ENCODE data around the gene LRCH2. TPM values are rescaled to one million over a fixed set of nuclear protein-coding genes. Genes with fewer than 3 reads are reported as not detected.

LRCH2 gene
- total RNA-seq (2014; rRNA removed; shearing (Covaris generic)) = 2.3 and 3.0 TPM in 2 replicates
- polyA plus RNA-seq (2015; cell fraction: cytosol; rRNA removed) = 2.3 and 2.4 TPM in 2 replicates
- 3.4 and 3.8 TPM in 2 replicates for polyA plus RNA-seq (2015; cell fraction: nucleus; rRNA removed)

- in situ Hi-C loops (cut with HindIII; ENCODE audit: low pct_unique_long_range_greater_than_20kb, low sequenced_read_pairs) = no loop called here
Measured at GRCh38 chrX:115233497-115234455, at the start of gene LRCH2. Gene LRCH2, minus strand, starts transcription at chrX:115234096. Its CDS starts 55 bp downstream, at chrX:115234041.

GRCh38 chrX:115269051-115269683 lies 35.3 kb upstream of the LRCH2 start:
- DNase-seq (ENCODE audit: low read depth, low spot score) = no peak
- in situ Hi-C loops (cut with HindIII; ENCODE audit: low pct_unique_long_range_greater_than_20kb, low sequenced_read_pairs) = no loop called here

More at GRCh38 chrX:115233497-115234455, at the start of gene LRCH2:
- peak; percentile 45 for DNase-seq (ENCODE audit: low read depth, low spot score)

GRCh38 chrX:115268421-115268820 lies 34.5 kb upstream of the LRCH2 start:
- in situ Hi-C loops (cut with HindIII; ENCODE audit: low pct_unique_long_range_greater_than_20kb, low sequenced_read_pairs) = no loop called here
- DNase-seq (ENCODE audit: low read depth, low spot score) = peak; percentile 30

- no peak for DNase-seq (ENCODE audit: low read depth, low spot score)
- in situ Hi-C loops (cut with HindIII; ENCODE audit: low pct_unique_long_range_greater_than_20kb, low sequenced_read_pairs) = no loop called here
Measured at GRCh38 chrX:115266300-115266699, 32.4 kb upstream of the LRCH2 start.

GRCh38 chrX:115264009-115264408 lies 30.1 kb upstream of the LRCH2 start:
- in situ Hi-C loops (cut with HindIII; ENCODE audit: low pct_unique_long_range_greater_than_20kb, low sequenced_read_pairs) = no loop called here
- no peak for DNase-seq (ENCODE audit: low read depth, low spot score)

GRCh38 chrX:115261148-115261547 lies 27.3 kb upstream of the LRCH2 start:
- DNase-seq (ENCODE audit: low read depth, low spot score) = no peak
- in situ Hi-C loops (cut with HindIII; ENCODE audit: low pct_unique_long_range_greater_than_20kb, low sequenced_read_pairs) = no loop called here

GRCh38 chrX:115260330-115260729 lies 26.4 kb upstream of the LRCH2 start:
- in situ Hi-C loops (cut with HindIII; ENCODE audit: low pct_unique_long_range_greater_than_20kb, low sequenced_read_pairs) = no loop called here
- DNase-seq (ENCODE audit: low read depth, low spot score) = no peak

- in situ Hi-C loops (cut with HindIII; ENCODE audit: low pct_unique_long_range_greater_than_20kb, low sequenced_read_pairs) = no loop called here
- no peak for DNase-seq (ENCODE audit: low read depth, low spot score)
Measured at GRCh38 chrX:115259238-115259875, 25.5 kb upstream of the LRCH2 start.

- in situ Hi-C loops (cut with HindIII; ENCODE audit: low pct_unique_long_range_greater_than_20kb, low sequenced_read_pairs) = no loop called here
- DNase-seq (ENCODE audit: low read depth, low spot score) = no peak
Measured at GRCh38 chrX:115257711-115258110, 23.8 kb upstream of the LRCH2 start.

- in situ Hi-C loops (cut with HindIII; ENCODE audit: low pct_unique_long_range_greater_than_20kb, low sequenced_read_pairs) = no loop called here
Measured at GRCh38 chrX:115255003-115255402, 21.1 kb upstream of the LRCH2 start.

GRCh38 chrX:115251458-115252233 lies 17.8 kb upstream of the LRCH2 start:
- in situ Hi-C loops (cut with HindIII; ENCODE audit: low pct_unique_long_range_greater_than_20kb, low sequenced_read_pairs) = no loop called here
- DNase-seq (ENCODE audit: low read depth, low spot score) = no peak

More at GRCh38 chrX:115255003-115255402, 21.1 kb upstream of the LRCH2 start:
- DNase-seq (ENCODE audit: low read depth, low spot score) = no peak

GRCh38 chrX:115237056-115237455 lies 3.2 kb upstream of the LRCH2 start:
- in situ Hi-C loops (cut with HindIII; ENCODE audit: low pct_unique_long_range_greater_than_20kb, low sequenced_read_pairs) = no loop called here
- DNase-seq (ENCODE audit: low read depth, low spot score) = no peak

- in situ Hi-C loops (cut with HindIII; ENCODE audit: low pct_unique_long_range_greater_than_20kb, low sequenced_read_pairs) = no loop called here
- DNase-seq (ENCODE audit: low read depth, low spot score) = no peak
Measured at GRCh38 chrX:115236560-115236959, 2.7 kb upstream of the LRCH2 start.

- DNase-seq (ENCODE audit: low read depth, low spot score) = no peak
- in situ Hi-C loops (cut with HindIII; ENCODE audit: low pct_unique_long_range_greater_than_20kb, low sequenced_read_pairs) = no loop called here
Measured at GRCh38 chrX:115234461-115234860, 565 bp upstream of the LRCH2 start.

- no peak for DNase-seq (ENCODE audit: low read depth, low spot score)
- in situ Hi-C loops (cut with HindIII; ENCODE audit: low pct_unique_long_range_greater_than_20kb, low sequenced_read_pairs) = no loop called here
Measured at GRCh38 chrX:115232933-115233496, 881 bp downstream of the LRCH2 start.

GRCh38 chrX:115229337-115230003 lies 4.4 kb downstream of the LRCH2 start:
- in situ Hi-C loops (cut with HindIII; ENCODE audit: low pct_unique_long_range_greater_than_20kb, low sequenced_read_pairs) = no loop called here
- DNase-seq (ENCODE audit: low read depth, low spot score) = no peak

- in situ Hi-C loops (cut with HindIII; ENCODE audit: low pct_unique_long_range_greater_than_20kb, low sequenced_read_pairs) = no loop called here
- DNase-seq (ENCODE audit: low read depth, low spot score) = peak; percentile 69
Measured at GRCh38 chrX:115226929-115227328, 7.0 kb downstream of the LRCH2 start.

Measured in SK-MEL-5 (cell line).